OCI-LY3 (cell line): ENCODE measurements around the gene FAM53B.

Experiments
- EZH2phosphoT487 ChIP-seq: fragments of 200-600 bp; shearing (Covaris generic); IDR thresholded peaks from 2 replicates; pipeline ENCODE4 v1.6.1; 2018; ENCODE audit warnings: antibody characterized with exemption, mixed run types, low read depth
- TF ChIP-seq, protein P1 (sequence below): fragments of 200-600, 300-600 bp; sonication (generic); IDR thresholded peaks from 2 replicates; pipeline ENCODE4 v1.5.1; 2014; ENCODE audit warnings: antibody characterized with exemption, low read length, low read depth

DNA sequence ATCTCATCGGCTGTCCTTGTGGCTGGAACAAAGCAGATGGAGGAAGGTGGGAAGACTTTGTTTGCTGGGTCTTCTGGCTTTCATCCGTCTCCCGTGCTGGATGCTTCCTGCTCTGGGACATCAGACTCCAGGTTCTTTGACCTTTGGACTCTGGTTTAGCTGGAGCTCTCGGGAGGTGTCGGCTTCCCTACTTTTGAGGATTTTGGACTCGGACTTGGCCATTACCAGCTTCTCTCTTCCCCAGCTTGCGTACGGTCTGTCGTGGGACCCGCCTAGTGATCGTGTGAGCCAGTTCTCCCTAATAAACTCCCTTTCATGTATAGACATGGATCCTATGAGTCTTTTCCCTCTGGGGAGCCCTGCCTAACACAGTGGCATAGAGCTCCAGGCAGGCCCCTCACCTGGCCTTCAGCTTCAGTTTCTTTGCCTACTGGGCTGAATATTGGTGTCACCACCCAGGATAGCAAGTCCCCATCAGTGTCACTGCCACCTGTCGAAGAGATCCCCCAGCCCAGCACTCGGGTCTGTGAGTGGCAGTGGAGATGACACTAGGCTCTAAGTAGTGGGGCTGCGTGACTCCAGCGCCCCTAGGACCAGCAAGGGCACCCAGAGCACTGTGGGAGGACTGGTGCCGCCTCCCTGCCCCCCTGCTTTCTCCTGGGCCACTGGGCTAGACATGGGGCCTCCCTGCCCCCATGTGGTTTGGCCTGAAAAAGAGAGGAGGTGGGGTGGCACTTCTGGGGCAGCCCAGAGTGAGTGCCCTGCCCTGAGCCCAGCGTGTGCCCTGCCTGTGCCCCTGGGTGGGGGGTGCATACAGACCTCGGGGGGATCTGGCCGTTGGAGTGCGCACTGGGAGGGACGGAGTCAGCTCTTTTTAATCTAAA is 147.0 kb downstream of the FAM53B start:
- no peak for TF ChIP-seq EZH2phosphoT487
- TF ChIP-seq, protein P1, sequence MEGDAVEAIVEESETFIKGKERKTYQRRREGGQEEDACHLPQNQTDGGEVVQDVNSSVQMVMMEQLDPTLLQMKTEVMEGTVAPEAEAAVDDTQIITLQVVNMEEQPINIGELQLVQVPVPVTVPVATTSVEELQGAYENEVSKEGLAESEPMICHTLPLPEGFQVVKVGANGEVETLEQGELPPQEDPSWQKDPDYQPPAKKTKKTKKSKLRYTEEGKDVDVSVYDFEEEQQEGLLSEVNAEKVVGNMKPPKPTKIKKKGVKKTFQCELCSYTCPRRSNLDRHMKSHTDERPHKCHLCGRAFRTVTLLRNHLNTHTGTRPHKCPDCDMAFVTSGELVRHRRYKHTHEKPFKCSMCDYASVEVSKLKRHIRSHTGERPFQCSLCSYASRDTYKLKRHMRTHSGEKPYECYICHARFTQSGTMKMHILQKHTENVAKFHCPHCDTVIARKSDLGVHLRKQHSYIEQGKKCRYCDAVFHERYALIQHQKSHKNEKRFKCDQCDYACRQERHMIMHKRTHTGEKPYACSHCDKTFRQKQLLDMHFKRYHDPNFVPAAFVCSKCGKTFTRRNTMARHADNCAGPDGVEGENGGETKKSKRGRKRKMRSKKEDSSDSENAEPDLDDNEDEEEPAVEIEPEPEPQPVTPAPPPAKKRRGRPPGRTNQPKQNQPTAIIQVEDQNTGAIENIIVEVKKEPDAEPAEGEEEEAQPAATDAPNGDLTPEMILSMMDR, result no peak
